Loucy (cell line): ENCODE results near the gene TNFRSF13B.
"Not testable (repeated sequence)": the region's sequence is repeated elsewhere in the genome, so short reads cannot be mapped to it uniquely, and the experiment has no call there.

Source experiments
- H2AFZ ChIP-seq: fragments of 200-600 bp; sonication (generic); 2 replicates; pipeline ENCODE4 v1.6.0; 2016; ENCODE audit warnings: antibody characterized with exemption, mild to moderate bottlenecking, low read length, moderate library complexity
- H3F3A ChIP-seq: fragments of 200-600 bp; 2 replicates; pipeline ENCODE4 v1.6.0; 2016; ENCODE audit warnings: antibody characterized with exemption, low read depth, mild to moderate bottlenecking
- H3K27me3 ChIP-seq: fragments of 200-600 bp; sonication (generic); 2 replicates; pipeline ENCODE4 v1.6.1; 2014; ENCODE audit warnings: low read length, mild to moderate bottlenecking; ENCODE audit not compliant: insufficient read depth, poor library complexity, severe bottlenecking
- H3K36me3 ChIP-seq: fragments of 200-600 bp; sonication (generic); 2 replicates; pipeline ENCODE4 v1.6.1; 2016; ENCODE audit warnings: low read length; ENCODE audit not compliant: insufficient read depth
- H3K4me1 ChIP-seq: fragments of 200-600 bp; sonication (generic); 2 replicates; pipeline ENCODE4 v1.5.1; 2014; ENCODE audit warnings: low read length, mild to moderate bottlenecking; ENCODE audit not compliant: insufficient read depth, poor library complexity, severe bottlenecking
- H3K4me2 ChIP-seq: fragments of 200-600 bp; sonication (generic); 2 replicates; pipeline ENCODE4 v1.6.0; 2014; ENCODE audit warnings: antibody characterized with exemption, low read length, low read depth, mild to moderate bottlenecking; ENCODE audit not compliant: poor library complexity, severe bottlenecking
- H3K4me3 ChIP-seq: fragments of 200-600 bp; sonication (generic); 2 replicates; pipeline ENCODE4 v1.5.1; 2014; ENCODE audit warnings: low read length, mild to moderate bottlenecking, mixed read lengths; ENCODE audit not compliant: poor library complexity, severe bottlenecking
- H3K79me2 ChIP-seq: fragments of 200-600 bp; sonication (generic); 2 replicates; pipeline ENCODE4 v1.6.1; 2014; ENCODE audit warnings: low read length; ENCODE audit not compliant: insufficient read depth
- H3K9ac ChIP-seq: fragments of 200-600 bp; sonication (generic); 2 replicates; pipeline ENCODE4 v1.6.0; 2014; ENCODE audit warnings: mild to moderate bottlenecking, low read depth, low read length, moderate library complexity; ENCODE audit not compliant: poor library complexity, severe bottlenecking
- H3K9me2 ChIP-seq: fragments of 200-600 bp; sonication (generic); replicated peaks from 2 replicates; pipeline ENCODE4 v1.6.1; 2016; ENCODE audit warnings: low read depth, low read length, mixed read lengths
- H3K9me3 ChIP-seq: fragments of 200-600 bp; sonication (generic); 2 replicates; pipeline ENCODE4 v1.6.1; 2014; ENCODE audit warnings: mild to moderate bottlenecking, antibody characterized with exemption, low read length, low read depth; ENCODE audit not compliant: insufficient read depth
- H4K20me1 ChIP-seq: fragments of 200-600 bp; sonication (generic); 2 replicates; pipeline ENCODE4 v1.6.0; 2014; ENCODE audit warnings: antibody characterized with exemption, low read length, mild to moderate bottlenecking; ENCODE audit not compliant: insufficient read depth, poor library complexity, severe bottlenecking
- CTCF ChIP-seq: fragments of 200-600 bp; sonication (generic); conservative IDR thresholded peaks from 2 replicates; pipeline ENCODE4 v1.5.1; 2014; ENCODE audit warnings: mild to moderate bottlenecking, antibody characterized with exemption, low read length
- EZH2phosphoT487 ChIP-seq: fragments of 200-600 bp; IDR thresholded peaks from 2 replicates; pipeline ENCODE4 v1.6.1; 2018; ENCODE audit warnings: antibody characterized with exemption, mild to moderate bottlenecking, moderate library complexity, borderline replicate concordance

Gene TNFRSF13B

GRCh38 chr17:16997514-16998429 is 25.9 kb upstream of the TNFRSF13B start:
- Histone ChIP-seq H3K4me3 (no peak overlapping the region), H3K4me2 (no peak overlapping the region), H3K4me1 (peaks cover 3% of the 10 kb centered on the region), H3K27me3 (no peaks in the 10 kb centered on the region), H3K9ac (no peak overlapping the region), H4K20me1 (no peaks in the 10 kb centered on the region), H3K9me3 (no peaks in the 10 kb centered on the region), H2AFZ (no peak overlapping the region), H3F3A (no peaks in the 10 kb centered on the region), H3K79me2 (no peaks in the 10 kb centered on the region), H3K9me2 (no peaks in the 10 kb centered on the region), H3K36me3 (no peaks in the 10 kb centered on the region)
- TF ChIP-seq EZH2phosphoT487: no peak
- TF ChIP-seq CTCF: peak; percentile 75

GRCh38 chr17:16996726-16997125 is 24.8 kb upstream of the TNFRSF13B start:
- H2AFZ ChIP-seq, H3K27me3 ChIP-seq, H3K36me3 ChIP-seq, H3F3A ChIP-seq, H3K9ac ChIP-seq, H3K9me3 ChIP-seq, H4K20me1 ChIP-seq, H3K79me2 ChIP-seq, H3K9me2 ChIP-seq, H3K4me3 ChIP-seq, H3K4me2 ChIP-seq, H3K4me1 ChIP-seq: not testable (repeated sequence)

GRCh38 chr17:16995930-16996329 is 24.0 kb upstream of the TNFRSF13B start:
- TF ChIP-seq CTCF: no peak
- TF ChIP-seq EZH2phosphoT487: no peak
- no peak overlapping the region for H3K9ac ChIP-seq
- H3K4me1 ChIP-seq: peaks cover 3% of the 10 kb centered on the region
- H3F3A ChIP-seq: no peaks in the 10 kb centered on the region
- no peak overlapping the region for H3K4me2 ChIP-seq
- H3K27me3 ChIP-seq: no peaks in the 10 kb centered on the region
- no peak overlapping the region for H2AFZ ChIP-seq
- H3K79me2 ChIP-seq: no peaks in the 10 kb centered on the region
- no peaks in the 10 kb centered on the region for H3K36me3 ChIP-seq
- no peaks in the 10 kb centered on the region for H4K20me1 ChIP-seq
- H3K9me3 ChIP-seq: no peaks in the 10 kb centered on the region
- H3K9me2 ChIP-seq: no peaks in the 10 kb centered on the region
- H3K4me3 ChIP-seq: no peak overlapping the region

GRCh38 chr17:16994631-16995030 is 22.7 kb upstream of the TNFRSF13B start:
- H3K4me3 ChIP-seq: no peak overlapping the region
- H3K9me3 ChIP-seq: no peaks in the 10 kb centered on the region
- H3K4me1 ChIP-seq: peaks cover 7% of the 10 kb centered on the region
- H3K36me3 ChIP-seq: no peaks in the 10 kb centered on the region
- no peak overlapping the region for H3K9ac ChIP-seq
- H3K79me2 ChIP-seq: no peaks in the 10 kb centered on the region
- no peaks in the 10 kb centered on the region for H3K27me3 ChIP-seq
- no peak overlapping the region for H2AFZ ChIP-seq
- H4K20me1 ChIP-seq: no peaks in the 10 kb centered on the region
- no peak overlapping the region for H3K4me2 ChIP-seq
- H3F3A ChIP-seq: no peaks in the 10 kb centered on the region
- TF ChIP-seq EZH2phosphoT487 (no peak), CTCF (no peak)
- no peaks in the 10 kb centered on the region for H3K9me2 ChIP-seq
